Sigmoid colon (tissue), 4 donors: Measurements from ENCODE around the gene MED8.

Experiments
- POLR2A ChIP-seq, 2 donors: fragments of 450-650 bp; IDR thresholded peaks; one replicate each; pipeline ENCODE4 v1.6.1; 2016; ENCODE audit warnings: antibody characterized with exemption in 2 of 2, mild to moderate bottlenecking in 2 of 2, moderate library complexity in 2 of 2
- POLR2AphosphoS5 ChIP-seq, 4 donors: sonication (generic); formaldehyde crosslinking; IDR thresholded peaks; one replicate each; pipeline ENCODE4 v1.6.1; 2017; ENCODE audit warnings: antibody characterized with exemption in 4 of 4
- TF ChIP-seq, protein P1 (sequence below), 4 experiments: fragments of 450-650 bp in 3 of 4; fragments of 200-600 bp in 1 of 4; IDR thresholded peaks; one replicate each; pipeline ENCODE4 v1.5.1; 2016 to 2019; ENCODE audit warnings: antibody characterized with exemption in 4 of 4, mild to moderate bottlenecking in 3 of 4, moderate library complexity in 2 of 4

DNA sequence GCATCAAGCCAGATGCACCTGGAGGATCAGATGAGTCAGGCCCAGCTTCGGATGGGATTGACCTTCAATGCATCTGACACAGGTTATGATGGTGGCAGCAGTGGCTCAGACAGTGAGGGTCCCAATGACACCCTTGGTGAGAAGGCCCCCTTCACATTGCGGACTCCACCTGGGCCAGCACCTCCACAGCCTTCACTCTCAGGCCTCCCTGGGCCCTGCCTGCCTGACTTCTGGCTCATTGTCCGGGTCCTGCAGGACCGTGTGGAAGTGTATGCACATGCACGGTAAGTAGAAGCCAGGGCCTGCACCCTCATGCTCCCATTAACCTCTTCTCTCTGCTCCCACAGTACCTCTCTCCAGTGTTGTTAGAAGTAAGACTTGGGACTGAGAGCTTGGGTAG, 43.3 kb upstream of the MED8 start:
- TF ChIP-seq, protein P1, sequence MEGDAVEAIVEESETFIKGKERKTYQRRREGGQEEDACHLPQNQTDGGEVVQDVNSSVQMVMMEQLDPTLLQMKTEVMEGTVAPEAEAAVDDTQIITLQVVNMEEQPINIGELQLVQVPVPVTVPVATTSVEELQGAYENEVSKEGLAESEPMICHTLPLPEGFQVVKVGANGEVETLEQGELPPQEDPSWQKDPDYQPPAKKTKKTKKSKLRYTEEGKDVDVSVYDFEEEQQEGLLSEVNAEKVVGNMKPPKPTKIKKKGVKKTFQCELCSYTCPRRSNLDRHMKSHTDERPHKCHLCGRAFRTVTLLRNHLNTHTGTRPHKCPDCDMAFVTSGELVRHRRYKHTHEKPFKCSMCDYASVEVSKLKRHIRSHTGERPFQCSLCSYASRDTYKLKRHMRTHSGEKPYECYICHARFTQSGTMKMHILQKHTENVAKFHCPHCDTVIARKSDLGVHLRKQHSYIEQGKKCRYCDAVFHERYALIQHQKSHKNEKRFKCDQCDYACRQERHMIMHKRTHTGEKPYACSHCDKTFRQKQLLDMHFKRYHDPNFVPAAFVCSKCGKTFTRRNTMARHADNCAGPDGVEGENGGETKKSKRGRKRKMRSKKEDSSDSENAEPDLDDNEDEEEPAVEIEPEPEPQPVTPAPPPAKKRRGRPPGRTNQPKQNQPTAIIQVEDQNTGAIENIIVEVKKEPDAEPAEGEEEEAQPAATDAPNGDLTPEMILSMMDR (IDR thresholded peaks at IDR 0.05): no peak
- TF ChIP-seq POLR2AphosphoS5 (IDR thresholded peaks at IDR 0.05) (no peak), POLR2A (IDR thresholded peaks at IDR 0.05) (no peak)
